ENCODE measurements around the gene OCLN. TPM values are rescaled to one million over a fixed set of nuclear protein-coding genes. Genes with fewer than 3 reads are reported as not detected.
"Not testable (repeated sequence)": the region's sequence is repeated elsewhere in the genome, so short reads cannot be mapped to it uniquely, and the experiment has no call there.

OCLN gene
- total RNA-seq, 2 donors from 2014 or later, result 4.0 to 8.5 TPM

DNA sequence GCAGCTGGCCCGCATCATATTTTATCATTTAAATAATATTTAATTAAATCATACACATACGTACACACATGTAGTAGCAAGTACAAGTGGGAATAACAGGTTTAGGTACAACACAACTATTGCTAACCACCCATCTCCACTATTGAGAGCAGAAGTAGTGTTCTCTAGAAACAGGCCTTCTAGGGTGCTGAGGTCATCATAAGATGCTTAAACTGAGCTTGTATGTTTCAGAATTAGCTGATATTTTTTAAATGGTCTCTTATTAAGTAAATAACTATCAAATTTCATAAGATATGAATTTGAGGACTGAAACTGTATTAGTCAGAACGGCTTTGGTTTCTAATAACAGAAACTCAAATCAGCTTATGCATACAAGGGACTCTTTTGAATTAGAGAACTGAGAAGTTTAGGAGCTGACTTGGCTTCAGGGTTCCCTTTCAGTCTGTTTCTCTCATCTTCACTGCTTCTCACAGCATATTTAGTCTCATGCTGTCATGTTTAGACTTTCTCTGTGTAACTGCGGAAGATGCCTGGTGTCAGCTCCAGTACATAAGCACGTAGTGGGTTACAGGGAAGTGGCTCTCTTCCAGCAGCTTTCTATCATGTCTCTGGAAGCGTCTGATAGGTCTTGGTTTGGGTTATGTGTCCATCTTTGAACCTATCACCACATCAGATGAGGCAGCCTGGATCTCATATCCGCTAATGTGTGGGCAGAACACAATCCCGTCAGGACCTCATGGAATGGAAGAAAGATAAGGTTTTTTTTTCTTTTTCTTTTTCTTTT lies 25.0 kb upstream of the OCLN start:
- TF ChIP-seq, protein P1, sequence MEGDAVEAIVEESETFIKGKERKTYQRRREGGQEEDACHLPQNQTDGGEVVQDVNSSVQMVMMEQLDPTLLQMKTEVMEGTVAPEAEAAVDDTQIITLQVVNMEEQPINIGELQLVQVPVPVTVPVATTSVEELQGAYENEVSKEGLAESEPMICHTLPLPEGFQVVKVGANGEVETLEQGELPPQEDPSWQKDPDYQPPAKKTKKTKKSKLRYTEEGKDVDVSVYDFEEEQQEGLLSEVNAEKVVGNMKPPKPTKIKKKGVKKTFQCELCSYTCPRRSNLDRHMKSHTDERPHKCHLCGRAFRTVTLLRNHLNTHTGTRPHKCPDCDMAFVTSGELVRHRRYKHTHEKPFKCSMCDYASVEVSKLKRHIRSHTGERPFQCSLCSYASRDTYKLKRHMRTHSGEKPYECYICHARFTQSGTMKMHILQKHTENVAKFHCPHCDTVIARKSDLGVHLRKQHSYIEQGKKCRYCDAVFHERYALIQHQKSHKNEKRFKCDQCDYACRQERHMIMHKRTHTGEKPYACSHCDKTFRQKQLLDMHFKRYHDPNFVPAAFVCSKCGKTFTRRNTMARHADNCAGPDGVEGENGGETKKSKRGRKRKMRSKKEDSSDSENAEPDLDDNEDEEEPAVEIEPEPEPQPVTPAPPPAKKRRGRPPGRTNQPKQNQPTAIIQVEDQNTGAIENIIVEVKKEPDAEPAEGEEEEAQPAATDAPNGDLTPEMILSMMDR (IDR thresholded peaks at IDR 0.05), result no peak
- DNase-seq (ENCODE audit: low spot score), result no peak
- Histone ChIP-seq H3K27me3 (replicated peaks; ENCODE audit: insufficient read depth) (no peaks in the 10 kb centered on the region), H3K36me3 (no peaks in the 10 kb centered on the region), H3K9me3 (no peaks in the 10 kb centered on the region), H3K4me3 (no peak overlapping the region), H3K4me1 (ENCODE audit: control insufficient read depth in 1 of 2, low read depth in 2 of 2) (no peaks in the 10 kb centered on the region), H3K27ac (no peak overlapping the region)
- no peak for ATAC-seq (ENCODE audit: insufficient number of reproducible peaks, low FRiP score, low read depth)

DNA sequence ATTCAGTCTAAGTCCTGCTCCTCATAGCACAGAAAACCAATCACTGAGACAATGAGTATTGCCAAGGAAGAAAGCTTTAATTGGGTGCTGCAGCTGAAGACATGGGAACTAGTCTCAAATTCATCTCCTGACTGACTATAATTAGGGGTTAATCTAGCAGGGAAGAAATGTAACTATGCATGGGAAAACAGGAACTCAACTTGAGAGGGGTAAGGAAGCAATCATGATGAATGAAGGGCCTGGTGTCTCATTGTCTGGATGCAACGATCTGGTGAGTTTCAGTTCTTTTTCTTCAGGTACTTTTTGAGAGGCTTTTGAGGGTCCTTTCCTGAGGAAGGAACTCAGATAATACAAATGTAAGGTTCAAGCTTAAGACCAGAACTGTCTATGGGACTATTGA lies 24.0 kb upstream of the OCLN start:
- TF ChIP-seq, protein P1 (IDR thresholded peaks at IDR 0.05), result no peak
- H3K9me3 ChIP-seq, result no peaks in the 10 kb centered on the region
- ATAC-seq (ENCODE audit: insufficient number of reproducible peaks, low FRiP score, low read depth) (no peak), DNase-seq (ENCODE audit: low spot score) (no peak)
- no peak overlapping the region for H3K27ac ChIP-seq
- H3K36me3 ChIP-seq, result no peaks in the 10 kb centered on the region
- H3K4me1 ChIP-seq (ENCODE audit: control insufficient read depth in 1 of 2, low read depth in 2 of 2), result no peaks in the 10 kb centered on the region
- no peaks in the 10 kb centered on the region for H3K27me3 ChIP-seq (replicated peaks; ENCODE audit: insufficient read depth)
- no peak overlapping the region for H3K4me3 ChIP-seq

DNA sequence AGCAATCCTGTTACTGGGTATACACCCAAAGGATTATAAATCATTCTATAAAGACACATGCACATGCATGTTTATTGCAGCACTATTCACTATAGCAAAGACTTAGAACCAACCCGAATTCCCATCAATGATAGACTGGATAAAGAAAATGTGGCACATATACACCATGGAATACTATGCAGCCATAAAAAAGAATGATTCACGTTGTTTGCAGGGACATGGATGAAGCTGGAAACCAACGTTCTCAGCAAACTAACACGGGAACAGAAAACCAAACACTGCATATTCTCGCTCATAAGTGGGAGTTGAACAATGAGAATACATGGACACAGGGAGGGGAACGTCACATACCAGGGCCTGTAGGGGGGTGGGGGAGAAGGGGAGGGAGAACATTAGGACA lies 21.1 kb upstream of the OCLN start:
- H3K27ac ChIP-seq; DNase-seq (ENCODE audit: low spot score): not testable (repeated sequence)

GRCh38 chr5:69472535-69473143 lies 20.0 kb upstream of the OCLN start:
- H3K9me3 ChIP-seq; ATAC-seq (ENCODE audit: insufficient number of reproducible peaks, low FRiP score, low read depth); H3K27ac ChIP-seq; H3K4me1 ChIP-seq (ENCODE audit: control insufficient read depth in 1 of 2, low read depth in 2 of 2); H3K36me3 ChIP-seq; H3K4me3 ChIP-seq; DNase-seq (ENCODE audit: low spot score); H3K27me3 ChIP-seq (replicated peaks; ENCODE audit: insufficient read depth): not testable (repeated sequence)

More for the DNA sequence above, 21.1 kb upstream of the OCLN start:
- H3K27me3 ChIP-seq (replicated peaks; ENCODE audit: insufficient read depth); H3K36me3 ChIP-seq; ATAC-seq (ENCODE audit: insufficient number of reproducible peaks, low FRiP score, low read depth); H3K9me3 ChIP-seq; H3K4me3 ChIP-seq; H3K4me1 ChIP-seq (ENCODE audit: control insufficient read depth in 1 of 2, low read depth in 2 of 2): not testable (repeated sequence)

GRCh38 chr5:69477170-69477569 lies 15.4 kb upstream of the OCLN start:
- TF ChIP-seq, protein P1 (IDR thresholded peaks at IDR 0.05), result no peak
- Histone ChIP-seq H3K36me3 (no peaks in the 10 kb centered on the region), H3K9me3 (no peaks in the 10 kb centered on the region), H3K27ac (no peak overlapping the region), H3K4me3 (no peak overlapping the region), H3K27me3 (replicated peaks; ENCODE audit: insufficient read depth) (no peaks in the 10 kb centered on the region), H3K4me1 (ENCODE audit: control insufficient read depth in 1 of 2, low read depth in 2 of 2) (no peaks in the 10 kb centered on the region)
- DNase-seq (ENCODE audit: low spot score) (no peak), ATAC-seq (ENCODE audit: insufficient number of reproducible peaks, low FRiP score, low read depth) (no peak)

DNA sequence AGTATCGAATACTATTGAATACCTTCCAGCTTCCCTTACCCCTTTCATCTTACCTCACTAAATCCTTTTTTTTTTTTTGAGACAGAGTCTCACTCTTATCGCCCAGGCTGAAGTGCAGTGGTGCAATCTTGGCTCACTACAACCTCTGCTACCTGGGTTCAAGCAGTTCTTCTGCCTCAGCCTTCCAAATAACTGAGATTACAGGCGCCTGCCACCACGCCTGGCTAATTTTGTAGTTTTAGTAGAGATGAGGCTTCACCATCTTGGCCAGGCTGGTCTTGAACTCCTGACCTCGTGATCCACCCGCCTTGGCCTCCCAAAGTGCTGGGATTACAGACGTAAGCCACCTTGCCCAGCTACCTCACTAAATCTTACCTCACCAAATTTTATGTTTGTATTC lies 14.3 kb upstream of the OCLN start:
- not testable (repeated sequence) for H3K27ac ChIP-seq; H3K9me3 ChIP-seq; DNase-seq (ENCODE audit: low spot score); H3K36me3 ChIP-seq; H3K27me3 ChIP-seq (replicated peaks; ENCODE audit: insufficient read depth); ATAC-seq (ENCODE audit: insufficient number of reproducible peaks, low FRiP score, low read depth); H3K4me1 ChIP-seq (ENCODE audit: control insufficient read depth in 1 of 2, low read depth in 2 of 2); H3K4me3 ChIP-seq
